Loucy (cell line): Measurements from ENCODE around the gene SMG6.

Experiments used
- H2AFZ ChIP-seq: fragments of 200-600 bp; sonication (generic); 2 replicates; pipeline ENCODE4 v1.6.0; 2016; ENCODE audit warnings: antibody characterized with exemption, mild to moderate bottlenecking, low read length, moderate library complexity
- H3F3A ChIP-seq: fragments of 200-600 bp; 2 replicates; pipeline ENCODE4 v1.6.0; 2016; ENCODE audit warnings: antibody characterized with exemption, low read depth, mild to moderate bottlenecking
- H3K27me3 ChIP-seq: fragments of 200-600 bp; sonication (generic); 2 replicates; pipeline ENCODE4 v1.6.1; 2014; ENCODE audit warnings: low read length, mild to moderate bottlenecking; ENCODE audit not compliant: insufficient read depth, poor library complexity, severe bottlenecking
- H3K36me3 ChIP-seq: fragments of 200-600 bp; sonication (generic); 2 replicates; pipeline ENCODE4 v1.6.1; 2016; ENCODE audit warnings: low read length; ENCODE audit not compliant: insufficient read depth
- H3K4me1 ChIP-seq: fragments of 200-600 bp; sonication (generic); 2 replicates; pipeline ENCODE4 v1.5.1; 2014; ENCODE audit warnings: low read length, mild to moderate bottlenecking; ENCODE audit not compliant: insufficient read depth, poor library complexity, severe bottlenecking
- H3K4me2 ChIP-seq: fragments of 200-600 bp; sonication (generic); 2 replicates; pipeline ENCODE4 v1.6.0; 2014; ENCODE audit warnings: antibody characterized with exemption, low read length, low read depth, mild to moderate bottlenecking; ENCODE audit not compliant: poor library complexity, severe bottlenecking
- H3K4me3 ChIP-seq: fragments of 200-600 bp; sonication (generic); 2 replicates; pipeline ENCODE4 v1.5.1; 2014; ENCODE audit warnings: low read length, mild to moderate bottlenecking, mixed read lengths; ENCODE audit not compliant: poor library complexity, severe bottlenecking
- H3K79me2 ChIP-seq: fragments of 200-600 bp; sonication (generic); 2 replicates; pipeline ENCODE4 v1.6.1; 2014; ENCODE audit warnings: low read length; ENCODE audit not compliant: insufficient read depth
- H3K9ac ChIP-seq: fragments of 200-600 bp; sonication (generic); 2 replicates; pipeline ENCODE4 v1.6.0; 2014; ENCODE audit warnings: mild to moderate bottlenecking, low read depth, low read length, moderate library complexity; ENCODE audit not compliant: poor library complexity, severe bottlenecking
- H3K9me2 ChIP-seq: fragments of 200-600 bp; sonication (generic); replicated peaks from 2 replicates; pipeline ENCODE4 v1.6.1; 2016; ENCODE audit warnings: low read depth, low read length, mixed read lengths
- H3K9me3 ChIP-seq: fragments of 200-600 bp; sonication (generic); 2 replicates; pipeline ENCODE4 v1.6.1; 2014; ENCODE audit warnings: mild to moderate bottlenecking, antibody characterized with exemption, low read length, low read depth; ENCODE audit not compliant: insufficient read depth
- H4K20me1 ChIP-seq: fragments of 200-600 bp; sonication (generic); 2 replicates; pipeline ENCODE4 v1.6.0; 2014; ENCODE audit warnings: antibody characterized with exemption, low read length, mild to moderate bottlenecking; ENCODE audit not compliant: insufficient read depth, poor library complexity, severe bottlenecking
- CTCF ChIP-seq: fragments of 200-600 bp; sonication (generic); conservative IDR thresholded peaks from 2 replicates; pipeline ENCODE4 v1.5.1; 2014; ENCODE audit warnings: mild to moderate bottlenecking, antibody characterized with exemption, low read length
- EZH2phosphoT487 ChIP-seq: fragments of 200-600 bp; IDR thresholded peaks from 2 replicates; pipeline ENCODE4 v1.6.1; 2018; ENCODE audit warnings: antibody characterized with exemption, mild to moderate bottlenecking, moderate library complexity, borderline replicate concordance

SMG6 gene

GRCh38 chr17:2309338-2310154 lies 6.0 kb upstream of the SMG6 start:
- H3K9me2 ChIP-seq = no peaks in the 10 kb centered on the region
- H3F3A ChIP-seq = no peaks in the 10 kb centered on the region; the same call in 1 of the 2 replicates
- H3K36me3 ChIP-seq = no peaks in the 10 kb centered on the region
- H3K79me2 ChIP-seq = peaks cover under 1% of the 10 kb centered on the region; the same call in 1 of the 2 replicates
- H3K4me2 ChIP-seq = no peak overlapping the region
- no peak overlapping the region for H3K4me3 ChIP-seq
- no peak overlapping the region for H3K9ac ChIP-seq
- no peaks in the 10 kb centered on the region for H3K9me3 ChIP-seq
- H3K27me3 ChIP-seq = no peaks in the 10 kb centered on the region
- H3K4me1 ChIP-seq = no peaks in the 10 kb centered on the region
- TF ChIP-seq CTCF (no peak), EZH2phosphoT487 (no peak)
- no peak overlapping the region for H2AFZ ChIP-seq
- no peaks in the 10 kb centered on the region for H4K20me1 ChIP-seq

DNA sequence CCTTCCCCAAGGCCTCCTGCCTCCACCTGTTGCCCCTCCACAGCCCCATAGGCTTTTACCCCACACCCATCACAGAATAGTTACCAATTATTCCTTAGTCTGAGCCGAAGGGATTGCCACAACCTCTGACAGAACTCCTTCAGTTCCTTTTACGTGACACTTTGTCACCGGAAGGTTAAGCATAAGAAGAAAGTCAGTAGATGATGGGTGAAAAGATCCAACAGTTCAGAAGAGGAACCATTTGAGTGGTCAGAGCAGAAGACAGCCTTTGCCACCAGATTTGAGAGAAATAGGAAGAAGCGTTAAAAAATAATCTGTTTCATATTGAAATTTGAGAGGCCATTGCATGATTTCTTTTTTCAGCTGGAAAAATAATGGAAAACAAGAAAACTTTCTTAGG lies 1.3 kb upstream of the SMG6 start:
- no peaks in the 10 kb centered on the region; the same call in 1 of the 2 replicates for H3F3A ChIP-seq
- no peaks in the 10 kb centered on the region for H3K27me3 ChIP-seq
- no peaks in the 10 kb centered on the region for H3K9me3 ChIP-seq
- H3K9me2 ChIP-seq = no peaks in the 10 kb centered on the region
- H3K4me3 ChIP-seq = no peak overlapping the region
- H3K79me2 ChIP-seq = peaks cover 43% of the 10 kb centered on the region
- no peak for TF ChIP-seq CTCF
- TF ChIP-seq EZH2phosphoT487 = no peak
- peaks cover 27% of the 10 kb centered on the region for H3K4me1 ChIP-seq
- H3K4me2 ChIP-seq = peak overlapping the region; percentile 84
- H3K9ac ChIP-seq = peak overlapping the region; percentile 91
- peaks cover 23% of the 10 kb centered on the region for H4K20me1 ChIP-seq
- H3K36me3 ChIP-seq = no peaks in the 10 kb centered on the region; the same call in 1 of the 2 replicates
- H2AFZ ChIP-seq = no peak overlapping the region

DNA sequence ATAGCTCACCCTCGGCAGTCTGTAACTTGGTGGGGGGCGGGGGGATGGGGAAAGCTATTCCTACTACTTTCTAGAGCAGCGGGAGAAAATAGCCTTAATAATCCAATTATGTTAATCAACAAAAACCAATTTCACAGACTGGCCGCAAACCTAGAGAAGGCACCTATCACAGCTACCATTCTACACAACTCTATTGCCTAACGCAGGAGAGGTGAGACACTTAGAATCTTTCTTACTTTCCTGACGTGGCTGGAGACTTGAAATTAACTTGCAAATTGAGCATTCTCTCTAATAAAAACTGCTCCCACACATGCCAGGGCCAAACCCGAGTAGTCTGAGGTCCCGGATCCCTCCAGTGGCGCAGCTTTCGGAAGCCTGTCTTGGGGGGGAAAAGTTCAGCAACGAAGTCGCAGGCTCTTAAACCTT lies 794 bp downstream of the SMG6 start:
- Histone ChIP-seq H3K79me2 (peaks cover 61% of the 10 kb centered on the region), H3K9me3 (no peaks in the 10 kb centered on the region), H3K27me3 (no peaks in the 10 kb centered on the region), H3K36me3 (peaks cover 4% of the 10 kb centered on the region; the same call in 1 of the 2 replicates), H3K9ac (peak overlapping the region; percentile 91), H4K20me1 (peaks cover 23% of the 10 kb centered on the region), H3K4me1 (peaks cover 31% of the 10 kb centered on the region), H3K4me2 (peak overlapping the region; percentile 95), H3K4me3 (peak overlapping the region; percentile 98), H2AFZ (peak overlapping the region; percentile 93), H3K9me2 (no peaks in the 10 kb centered on the region), H3F3A (no peaks in the 10 kb centered on the region; the same call in 1 of the 2 replicates)
- no peak for TF ChIP-seq EZH2phosphoT487
- no peak for TF ChIP-seq CTCF
